Measurements from ENCODE around the gene CCDC93. TPM values are rescaled to one million over a fixed set of nuclear protein-coding genes. Genes with fewer than 3 reads are reported as not detected.

CCDC93 gene
- polyA plus RNA-seq = 42.1 TPM
- long read RNA-seq, donor 1, full-length matches to known transcripts = 1 of 1 reads
- long read RNA-seq, donor 1, partial matches to known transcripts = 0 of 1 reads
- long read RNA-seq, donor 1, other reads (novel, unspliced or antisense) = 0 of 1 reads
- long read RNA-seq, donor 2, full-length matches to known transcripts = 2 of 12 reads
- long read RNA-seq, donor 2, partial matches to known transcripts = 10 of 12 reads
- long read RNA-seq, donor 2, other reads (novel, unspliced or antisense) = 0 of 12 reads
- long read RNA-seq, donor 3 = 0 reads
- long read RNA-seq, donor 4 = 0 reads
- long read RNA-seq, donor 5, full-length matches to known transcripts = 1 of 1 reads
- long read RNA-seq, donor 5, partial matches to known transcripts = 0 of 1 reads
- long read RNA-seq, donor 5, other reads (novel, unspliced or antisense) = 0 of 1 reads
- long read RNA-seq, donor 6, full-length matches to known transcripts = 5 of 10 reads
- long read RNA-seq, donor 6, partial matches to known transcripts = 5 of 10 reads
- long read RNA-seq, donor 6, other reads (novel, unspliced or antisense) = 0 of 10 reads
- long read RNA-seq, donor 7, full-length matches to known transcripts = 1 of 1 reads
- long read RNA-seq, donor 7, partial matches to known transcripts = 0 of 1 reads
- long read RNA-seq, donor 7, other reads (novel, unspliced or antisense) = 0 of 1 reads
- long read RNA-seq, donor 8, full-length matches to known transcripts = 1 of 1 reads
- long read RNA-seq, donor 8, partial matches to known transcripts = 0 of 1 reads
- long read RNA-seq, donor 8, other reads (novel, unspliced or antisense) = 0 of 1 reads
- long read RNA-seq, donor 9, full-length matches to known transcripts = 3 of 3 reads
- long read RNA-seq, donor 9, partial matches to known transcripts = 0 of 3 reads
- long read RNA-seq, donor 9, other reads (novel, unspliced or antisense) = 0 of 3 reads
- long read RNA-seq, donor 10, full-length matches to known transcripts = 2 of 7 reads
- long read RNA-seq, donor 10, partial matches to known transcripts = 5 of 7 reads
- long read RNA-seq, donor 10, other reads (novel, unspliced or antisense) = 0 of 7 reads
- long read RNA-seq, donor 11, full-length matches to known transcripts = 1 of 1 reads
- long read RNA-seq, donor 11, partial matches to known transcripts = 0 of 1 reads
- long read RNA-seq, donor 11, other reads (novel, unspliced or antisense) = 0 of 1 reads

GRCh38 chr2:118013724-118014491 is at the start of gene CCDC93:
CCDC93 (minus strand) TSS chr2:118014070; CDS start chr2:118013995, 75 bp downstream.
- Histone ChIP-seq H3K27ac (ENCODE audit: low read length) (peak within 1 kb of the TSS; percentile 98), H3K4me1 (ENCODE audit: control insufficient read depth, insufficient read depth, low read length) (peaks cover 11% of the 10 kb centered on the region), H3K9me3 (ENCODE audit: control insufficient read depth, low read depth, low read length) (no peaks in the 10 kb centered on the region), H3K4me3 (ENCODE audit: low read length) (peak within 1 kb of the TSS; percentile 99), H3K36me3 (ENCODE audit: control insufficient read depth, insufficient read depth, low read length) (no peaks in the 10 kb centered on the region), H3K27me3 (ENCODE audit: control insufficient read depth, insufficient read depth, low read length) (no peaks in the 10 kb centered on the region)
- WGBS (ENCODE audit: insufficient coverage, low lambda C conversion rate) = no CpG with 5 or more reads among the region's 71 CpGs
- peak; percentile 85 to 93 for DNase-seq

- Histone ChIP-seq H3K4me3 (ENCODE audit: low read length) (no peak overlapping the region), H3K9me3 (ENCODE audit: control insufficient read depth, low read depth, low read length) (no peaks in the 10 kb centered on the region), H3K4me1 (ENCODE audit: control insufficient read depth, insufficient read depth, low read length) (peaks cover 8% of the 10 kb centered on the region), H3K36me3 (ENCODE audit: control insufficient read depth, insufficient read depth, low read length) (no peaks in the 10 kb centered on the region), H3K27ac (ENCODE audit: low read length) (no peak overlapping the region), H3K27me3 (ENCODE audit: control insufficient read depth, insufficient read depth, low read length) (no peaks in the 10 kb centered on the region)
- no CpG with 5 or more reads among the region's 2 CpGs for WGBS (ENCODE audit: insufficient coverage, low lambda C conversion rate)
- DNase-seq = no peak
These were observed 48.8 kb upstream of the CCDC93 start for GRCh38 chr2:118062669-118063068.

GRCh38 chr2:118062048-118062447 is 48.2 kb upstream of the CCDC93 start:
- Histone ChIP-seq H3K36me3 (ENCODE audit: control insufficient read depth, insufficient read depth, low read length) (no peaks in the 10 kb centered on the region), H3K9me3 (ENCODE audit: control insufficient read depth, low read depth, low read length) (no peaks in the 10 kb centered on the region), H3K4me1 (ENCODE audit: control insufficient read depth, insufficient read depth, low read length) (peaks cover 8% of the 10 kb centered on the region), H3K4me3 (ENCODE audit: low read length) (no peak overlapping the region), H3K27me3 (ENCODE audit: control insufficient read depth, insufficient read depth, low read length) (no peaks in the 10 kb centered on the region), H3K27ac (ENCODE audit: low read length) (no peak overlapping the region)
- DNase-seq = peak; percentile 33 to 55

- H3K9me3 ChIP-seq (ENCODE audit: control insufficient read depth, low read depth, low read length) = no peaks in the 10 kb centered on the region
- H3K27ac ChIP-seq (ENCODE audit: low read length) = no peak overlapping the region
- no peak for DNase-seq
- 83% methylated on average over 1 of the region's 4 CpGs for WGBS (ENCODE audit: insufficient coverage, low lambda C conversion rate)
- H3K36me3 ChIP-seq (ENCODE audit: control insufficient read depth, insufficient read depth, low read length) = no peaks in the 10 kb centered on the region
- H3K27me3 ChIP-seq (ENCODE audit: control insufficient read depth, insufficient read depth, low read length) = no peaks in the 10 kb centered on the region
- H3K4me1 ChIP-seq (ENCODE audit: control insufficient read depth, insufficient read depth, low read length) = peaks cover 8% of the 10 kb centered on the region
- no peak overlapping the region for H3K4me3 ChIP-seq (ENCODE audit: low read length)
These were observed 47.5 kb upstream of the CCDC93 start for GRCh38 chr2:118061135-118061955.

- DNase-seq = no peak
- WGBS (ENCODE audit: insufficient coverage, low lambda C conversion rate) = no CpG with 5 or more reads among the region's 4 CpGs
- no peak overlapping the region for H3K27ac ChIP-seq (ENCODE audit: low read length)
These were observed 46.1 kb upstream of the CCDC93 start for GRCh38 chr2:118059919-118060478.

GRCh38 chr2:118058951-118059350 is 45.1 kb upstream of the CCDC93 start:
- 88% methylated on average over 1 of the region's 3 CpGs for WGBS (ENCODE audit: insufficient coverage, low lambda C conversion rate)
- no peak for DNase-seq
- peaks cover 8% of the 10 kb centered on the region for H3K4me1 ChIP-seq (ENCODE audit: control insufficient read depth, insufficient read depth, low read length)

More at GRCh38 chr2:118059919-118060478, 46.1 kb upstream of the CCDC93 start:
- Histone ChIP-seq H3K4me3 (ENCODE audit: low read length) (no peak overlapping the region), H3K36me3 (ENCODE audit: control insufficient read depth, insufficient read depth, low read length) (no peaks in the 10 kb centered on the region), H3K4me1 (ENCODE audit: control insufficient read depth, insufficient read depth, low read length) (peaks cover 8% of the 10 kb centered on the region), H3K27me3 (ENCODE audit: control insufficient read depth, insufficient read depth, low read length) (no peaks in the 10 kb centered on the region), H3K9me3 (ENCODE audit: control insufficient read depth, low read depth, low read length) (no peaks in the 10 kb centered on the region)

GRCh38 chr2:118056801-118057200 is 42.9 kb upstream of the CCDC93 start:
- Histone ChIP-seq H3K36me3 (ENCODE audit: control insufficient read depth, insufficient read depth, low read length) (no peaks in the 10 kb centered on the region), H3K27me3 (ENCODE audit: control insufficient read depth, insufficient read depth, low read length) (no peaks in the 10 kb centered on the region), H3K9me3 (ENCODE audit: control insufficient read depth, low read depth, low read length) (no peaks in the 10 kb centered on the region), H3K4me3 (ENCODE audit: low read length) (no peak overlapping the region), H3K4me1 (ENCODE audit: control insufficient read depth, insufficient read depth, low read length) (peaks cover 8% of the 10 kb centered on the region), H3K27ac (ENCODE audit: low read length) (no peak overlapping the region)
- 83% methylated on average over 1 of the region's 3 CpGs for WGBS (ENCODE audit: insufficient coverage, low lambda C conversion rate)
- no peak for DNase-seq

More at GRCh38 chr2:118058951-118059350, 45.1 kb upstream of the CCDC93 start:
- H3K36me3 ChIP-seq (ENCODE audit: control insufficient read depth, insufficient read depth, low read length) = no peaks in the 10 kb centered on the region
- H3K27me3 ChIP-seq (ENCODE audit: control insufficient read depth, insufficient read depth, low read length) = no peaks in the 10 kb centered on the region
- H3K9me3 ChIP-seq (ENCODE audit: control insufficient read depth, low read depth, low read length) = no peaks in the 10 kb centered on the region
- H3K27ac ChIP-seq (ENCODE audit: low read length) = no peak overlapping the region
- no peak overlapping the region for H3K4me3 ChIP-seq (ENCODE audit: low read length)

GRCh38 chr2:118056165-118056534 is 42.3 kb upstream of the CCDC93 start:
- Histone ChIP-seq H3K9me3 (ENCODE audit: control insufficient read depth, low read depth, low read length) (no peaks in the 10 kb centered on the region), H3K27me3 (ENCODE audit: control insufficient read depth, insufficient read depth, low read length) (no peaks in the 10 kb centered on the region), H3K4me1 (ENCODE audit: control insufficient read depth, insufficient read depth, low read length) (peaks cover 4% of the 10 kb centered on the region), H3K36me3 (ENCODE audit: control insufficient read depth, insufficient read depth, low read length) (no peaks in the 10 kb centered on the region), H3K4me3 (ENCODE audit: low read length) (no peak overlapping the region), H3K27ac (ENCODE audit: low read length) (no peak overlapping the region)
- DNase-seq = peak in 1 of 2 donors; percentile 16
- WGBS (ENCODE audit: insufficient coverage, low lambda C conversion rate) = no CpG with 5 or more reads among the region's 3 CpGs
